Measurements from ENCODE around the gene OOEP. TPM values are rescaled to one million over a fixed set of nuclear protein-coding genes. Genes with fewer than 3 reads are reported as not detected.

The OOEP gene
- total and polyA plus RNA-seq, 2 of the 13 experiments (the other 11 are each of a cell fraction or from before 2014, with no cell fraction given): not detected

DNA sequence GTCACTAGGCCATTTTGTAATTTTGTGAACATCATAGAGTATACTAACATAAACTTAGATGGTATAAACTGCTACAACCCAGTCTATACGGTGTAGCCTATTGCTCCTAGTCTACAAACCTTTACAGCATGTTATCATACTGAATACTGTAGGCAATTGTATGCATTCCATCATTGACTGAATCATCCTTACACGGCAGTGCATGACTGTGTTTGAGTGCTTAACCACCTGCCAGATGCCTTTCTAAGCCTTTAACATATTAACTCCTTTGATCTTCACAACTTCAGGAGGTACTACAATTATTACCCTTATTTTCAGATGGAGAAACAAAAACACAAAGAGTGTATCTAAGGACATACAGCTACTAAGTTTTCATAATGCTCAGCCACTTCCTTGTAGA, 29.6 kb downstream of the OOEP start (continued):
- TF ChIP-seq, protein P1, sequence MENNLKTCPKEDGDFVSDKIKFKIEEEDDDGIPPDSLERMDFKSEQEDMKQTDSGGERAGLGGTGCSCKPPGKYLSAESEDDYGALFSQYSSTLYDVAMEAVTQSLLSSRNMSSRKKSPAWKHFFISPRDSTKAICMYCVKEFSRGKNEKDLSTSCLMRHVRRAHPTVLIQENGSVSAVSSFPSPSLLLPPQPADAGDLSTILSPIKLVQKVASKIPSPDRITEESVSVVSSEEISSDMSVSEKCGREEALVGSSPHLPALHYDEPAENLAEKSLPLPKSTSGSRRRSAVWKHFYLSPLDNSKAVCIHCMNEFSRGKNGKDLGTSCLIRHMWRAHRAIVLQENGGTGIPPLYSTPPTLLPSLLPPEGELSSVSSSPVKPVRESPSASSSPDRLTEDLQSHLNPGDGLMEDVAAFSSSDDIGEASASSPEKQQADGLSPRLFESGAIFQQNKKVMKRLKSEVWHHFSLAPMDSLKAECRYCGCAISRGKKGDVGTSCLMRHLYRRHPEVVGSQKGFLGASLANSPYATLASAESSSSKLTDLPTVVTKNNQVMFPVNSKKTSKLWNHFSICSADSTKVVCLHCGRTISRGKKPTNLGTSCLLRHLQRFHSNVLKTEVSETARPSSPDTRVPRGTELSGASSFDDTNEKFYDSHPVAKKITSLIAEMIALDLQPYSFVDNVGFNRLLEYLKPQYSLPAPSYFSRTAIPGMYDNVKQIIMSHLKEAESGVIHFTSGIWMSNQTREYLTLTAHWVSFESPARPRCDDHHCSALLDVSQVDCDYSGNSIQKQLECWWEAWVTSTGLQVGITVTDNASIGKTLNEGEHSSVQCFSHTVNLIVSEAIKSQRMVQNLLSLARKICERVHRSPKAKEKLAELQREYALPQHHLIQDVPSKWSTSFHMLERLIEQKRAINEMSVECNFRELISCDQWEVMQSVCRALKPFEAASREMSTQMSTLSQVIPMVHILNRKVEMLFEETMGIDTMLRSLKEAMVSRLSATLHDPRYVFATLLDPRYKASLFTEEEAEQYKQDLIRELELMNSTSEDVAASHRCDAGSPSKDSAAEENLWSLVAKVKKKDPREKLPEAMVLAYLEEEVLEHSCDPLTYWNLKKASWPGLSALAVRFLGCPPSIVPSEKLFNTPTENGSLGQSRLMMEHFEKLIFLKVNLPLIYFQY (CRISPR knock-in tag; IDR thresholded peaks at IDR 0.05; ENCODE audit: borderline replicate concordance): no peak

DNA sequence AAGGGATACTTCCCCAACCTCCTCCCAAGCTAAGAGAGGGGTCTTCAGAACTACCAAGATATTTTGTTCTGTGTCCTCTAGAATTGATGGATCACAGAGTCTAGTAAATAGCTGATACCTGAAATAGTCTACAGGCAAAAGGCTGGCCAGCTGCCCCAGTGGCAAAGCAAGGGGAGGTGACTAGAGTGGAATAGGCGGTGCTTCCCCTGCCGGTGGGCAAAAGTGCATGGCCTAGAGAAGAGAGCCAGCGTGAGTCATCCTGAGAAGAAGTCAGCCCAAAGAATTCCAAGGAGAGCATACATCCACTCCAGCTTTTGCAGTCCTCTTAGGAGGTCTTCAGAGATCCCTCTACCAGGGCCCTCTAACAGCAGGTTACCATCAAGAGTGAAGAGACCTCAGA, 30.4 kb downstream of the OOEP start:
- TF ChIP-seq SNAI1 (CRISPR knock-in tag; IDR thresholded peaks at IDR 0.05; ENCODE audit: borderline replicate concordance) (no peak), ZNF747 (CRISPR knock-in tag; IDR thresholded peaks at IDR 0.05; ENCODE audit: borderline replicate concordance) (no peak), ELF1 (CRISPR knock-in tag; IDR thresholded peaks at IDR 0.05) (no peak), ZNF263 (CRISPR knock-in tag; IDR thresholded peaks at IDR 0.05) (no peak)
- TF ChIP-seq, protein P2, sequence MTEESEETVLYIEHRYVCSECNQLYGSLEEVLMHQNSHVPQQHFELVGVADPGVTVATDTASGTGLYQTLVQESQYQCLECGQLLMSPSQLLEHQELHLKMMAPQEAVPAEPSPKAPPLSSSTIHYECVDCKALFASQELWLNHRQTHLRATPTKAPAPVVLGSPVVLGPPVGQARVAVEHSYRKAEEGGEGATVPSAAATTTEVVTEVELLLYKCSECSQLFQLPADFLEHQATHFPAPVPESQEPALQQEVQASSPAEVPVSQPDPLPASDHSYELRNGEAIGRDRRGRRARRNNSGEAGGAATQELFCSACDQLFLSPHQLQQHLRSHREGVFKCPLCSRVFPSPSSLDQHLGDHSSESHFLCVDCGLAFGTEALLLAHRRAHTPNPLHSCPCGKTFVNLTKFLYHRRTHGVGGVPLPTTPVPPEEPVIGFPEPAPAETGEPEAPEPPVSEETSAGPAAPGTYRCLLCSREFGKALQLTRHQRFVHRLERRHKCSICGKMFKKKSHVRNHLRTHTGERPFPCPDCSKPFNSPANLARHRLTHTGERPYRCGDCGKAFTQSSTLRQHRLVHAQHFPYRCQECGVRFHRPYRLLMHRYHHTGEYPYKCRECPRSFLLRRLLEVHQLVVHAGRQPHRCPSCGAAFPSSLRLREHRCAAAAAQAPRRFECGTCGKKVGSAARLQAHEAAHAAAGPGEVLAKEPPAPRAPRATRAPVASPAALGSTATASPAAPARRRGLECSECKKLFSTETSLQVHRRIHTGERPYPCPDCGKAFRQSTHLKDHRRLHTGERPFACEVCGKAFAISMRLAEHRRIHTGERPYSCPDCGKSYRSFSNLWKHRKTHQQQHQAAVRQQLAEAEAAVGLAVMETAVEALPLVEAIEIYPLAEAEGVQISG (CRISPR knock-in tag; IDR thresholded peaks at IDR 0.05): no peak
- TF ChIP-seq, protein P3, sequence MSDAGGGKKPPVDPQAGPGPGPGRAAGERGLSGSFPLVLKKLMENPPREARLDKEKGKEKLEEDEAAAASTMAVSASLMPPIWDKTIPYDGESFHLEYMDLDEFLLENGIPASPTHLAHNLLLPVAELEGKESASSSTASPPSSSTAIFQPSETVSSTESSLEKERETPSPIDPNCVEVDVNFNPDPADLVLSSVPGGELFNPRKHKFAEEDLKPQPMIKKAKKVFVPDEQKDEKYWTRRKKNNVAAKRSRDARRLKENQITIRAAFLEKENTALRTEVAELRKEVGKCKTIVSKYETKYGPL (CRISPR knock-in tag; IDR thresholded peaks at IDR 0.05): no peak
- POLR2A ChIA-PET: no interaction called here
- H3K4me1 ChIP-seq (ENCODE audit: insufficient read depth, low read length): no peaks in the 10 kb centered on the region
- no peak for FAIRE-seq
- H3K27me3 ChIP-seq (ENCODE audit: control insufficient read depth in 1 of 2, insufficient read depth in 2 of 2, low read length in 2 of 2): peaks cover 0 to 5% of the 10 kb centered on the region in 2 experiments; a peak in 1 of 5 replicates
- DNase-seq (ENCODE audit: low spot score): no peak
- no peaks in the 10 kb centered on the region for H3K36me3 ChIP-seq (replicated peaks in 1 of 2; ENCODE audit: control insufficient read depth in 1 of 2, insufficient read depth in 2 of 2, low read length in 2 of 2)
- no TSS peak for BruUV-seq (replicated peaks)
- no peaks in the 10 kb centered on the region for H3K9me3 ChIP-seq (ENCODE audit: low read length)
- no peaks in the 10 kb centered on the region for H3K79me2 ChIP-seq (ENCODE audit: insufficient read depth, low read length)
- no peak overlapping the region for H3K4me2 ChIP-seq (ENCODE audit: low read depth, low read length)
- 0% methylated on average over 2 of the region's 3 CpGs for WGBS (ENCODE audit: low lambda C conversion rate)
- H3K4me3 ChIP-seq (replicated peaks in 1 of 3; ENCODE audit: insufficient read depth in 1 of 3, low read depth in 2 of 3, low read length in 3 of 3): no peak overlapping the region
- no peaks in the 10 kb centered on the region for H4K20me1 ChIP-seq (ENCODE audit: insufficient read depth, low read length)
- intact Hi-C loops (cut with micrococcal nuclease; ENCODE audit: unreplicated experiment) (no loop called here), in situ Hi-C loops (cut with HindIII; ENCODE audit: extremely low pct_ligation_motif_present, low pct_unique_long_range_greater_than_20kb) (no loop called here)
- no peak overlapping the region for H3K27ac ChIP-seq (ENCODE audit: extremely low read length, insufficient read depth, low read length)
- H2AFZ ChIP-seq (ENCODE audit: low read length): no peak overlapping the region
- CTCF ChIA-PET (ENCODE audit: low intra/inter-chr PET ratio, low total read pairs): no interaction called here
- ATAC-seq: peak; percentile 76
- H3K9ac ChIP-seq (ENCODE audit: insufficient read depth, low read depth, low read length): no peak overlapping the region

All from HepG2 (cell line).